ENCODE measurements around the gene RNF5. TPM values are rescaled to one million over a fixed set of nuclear protein-coding genes. Genes with fewer than 3 reads are reported as not detected.
A peak's percentile ranks its signal among the peaks of the same experiment; 100 is the strongest.

The RNF5 gene
- total and polyA plus RNA-seq, 10 donors: 36.0 to 77.8 (median 56.1) TPM

DNA sequence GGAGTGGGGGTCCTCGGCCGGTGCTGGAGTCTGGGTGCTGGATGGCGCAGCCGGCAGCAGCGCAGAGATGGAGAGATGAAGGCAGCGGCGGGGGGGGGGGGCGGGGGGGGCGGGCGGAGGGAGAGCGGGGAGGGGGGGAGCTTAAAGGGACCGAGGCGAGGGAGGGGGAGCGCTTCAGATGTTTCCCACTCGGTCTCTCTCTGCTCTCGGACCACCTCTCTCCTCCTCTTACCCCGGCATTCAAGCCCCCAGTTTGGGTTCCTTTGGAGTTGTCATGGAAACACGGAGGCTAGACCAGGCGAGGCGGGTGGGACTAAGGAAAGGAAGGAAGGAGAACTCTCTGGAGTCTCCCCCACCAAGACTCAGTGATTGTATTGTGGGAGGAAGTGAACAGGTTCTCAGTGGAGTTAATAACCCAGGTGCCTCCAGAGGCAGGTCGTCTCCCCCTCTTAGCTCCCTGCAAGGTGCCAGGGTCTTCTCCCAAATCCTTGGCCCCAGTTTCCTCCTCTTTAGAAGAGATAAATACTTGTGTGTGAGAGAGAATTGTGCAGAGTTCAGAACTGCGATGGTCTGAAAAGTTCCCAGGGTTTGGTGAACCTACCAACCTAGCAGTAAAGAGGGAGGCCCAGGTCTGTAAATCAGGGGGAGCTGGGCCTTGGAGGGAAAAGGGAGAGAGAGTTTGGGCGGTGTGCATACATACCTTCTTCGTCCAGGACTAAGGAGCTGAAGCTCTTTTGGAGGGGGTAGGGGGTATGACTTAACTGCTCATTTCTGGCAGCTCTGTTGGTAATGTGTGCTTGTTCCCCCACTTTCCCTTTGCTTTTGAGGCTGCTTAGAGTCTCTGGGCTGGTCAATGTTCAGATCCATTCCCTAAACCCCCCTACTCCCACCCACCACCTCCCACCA lies 26.1 kb upstream of the RNF5 start, which contains the start of gene PRRT1:
Gene PRRT1 (minus strand): TSS at position 77 of the 906 bp plus-strand sequence. CDS start 112 bp downstream, outside the sequence.
- no peak for DNase-seq
- Histone ChIP-seq H3K27me3 (replicated peaks in 1 of 7) (peaks cover 0 to 74% (median 39%) of the 10 kb centered on the region in 7 donors), H3K27ac (peak within 1 kb of the TSS in 6 of 8 donors; percentile 69 to 86 (median 83)), H3K36me3 (peaks cover 0 to 15% (median 2%) of the 10 kb centered on the region in 6 donors), H3K4me3 (peak within 1 kb of the TSS in 4 of 8 donors; percentile 19 to 80 (median 66)), H3K9me3 (no peaks in the 10 kb centered on the region), H3K4me1 (peaks cover 6 to 80% (median 44%) of the 10 kb centered on the region in 6 donors)
- intact Hi-C loops (cut with DNase I; ENCODE audit: low total_unique reads): no loop called here
- 19 to 27% (median 22%) methylated on average over 16 to 21 of the region's 24 CpGs for WGBS, 5 donors
- TF ChIP-seq POLR2A (IDR thresholded peaks at IDR 0.05) (no peak), POLR2AphosphoS5 (IDR thresholded peaks at IDR 0.05) (no peak)
- TF ChIP-seq, protein P1, sequence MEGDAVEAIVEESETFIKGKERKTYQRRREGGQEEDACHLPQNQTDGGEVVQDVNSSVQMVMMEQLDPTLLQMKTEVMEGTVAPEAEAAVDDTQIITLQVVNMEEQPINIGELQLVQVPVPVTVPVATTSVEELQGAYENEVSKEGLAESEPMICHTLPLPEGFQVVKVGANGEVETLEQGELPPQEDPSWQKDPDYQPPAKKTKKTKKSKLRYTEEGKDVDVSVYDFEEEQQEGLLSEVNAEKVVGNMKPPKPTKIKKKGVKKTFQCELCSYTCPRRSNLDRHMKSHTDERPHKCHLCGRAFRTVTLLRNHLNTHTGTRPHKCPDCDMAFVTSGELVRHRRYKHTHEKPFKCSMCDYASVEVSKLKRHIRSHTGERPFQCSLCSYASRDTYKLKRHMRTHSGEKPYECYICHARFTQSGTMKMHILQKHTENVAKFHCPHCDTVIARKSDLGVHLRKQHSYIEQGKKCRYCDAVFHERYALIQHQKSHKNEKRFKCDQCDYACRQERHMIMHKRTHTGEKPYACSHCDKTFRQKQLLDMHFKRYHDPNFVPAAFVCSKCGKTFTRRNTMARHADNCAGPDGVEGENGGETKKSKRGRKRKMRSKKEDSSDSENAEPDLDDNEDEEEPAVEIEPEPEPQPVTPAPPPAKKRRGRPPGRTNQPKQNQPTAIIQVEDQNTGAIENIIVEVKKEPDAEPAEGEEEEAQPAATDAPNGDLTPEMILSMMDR (IDR thresholded peaks at IDR 0.05 in 8 of 11, conservative IDR thresholded peaks at IDR 0.05 in 3 of 11): no peak

DNA sequence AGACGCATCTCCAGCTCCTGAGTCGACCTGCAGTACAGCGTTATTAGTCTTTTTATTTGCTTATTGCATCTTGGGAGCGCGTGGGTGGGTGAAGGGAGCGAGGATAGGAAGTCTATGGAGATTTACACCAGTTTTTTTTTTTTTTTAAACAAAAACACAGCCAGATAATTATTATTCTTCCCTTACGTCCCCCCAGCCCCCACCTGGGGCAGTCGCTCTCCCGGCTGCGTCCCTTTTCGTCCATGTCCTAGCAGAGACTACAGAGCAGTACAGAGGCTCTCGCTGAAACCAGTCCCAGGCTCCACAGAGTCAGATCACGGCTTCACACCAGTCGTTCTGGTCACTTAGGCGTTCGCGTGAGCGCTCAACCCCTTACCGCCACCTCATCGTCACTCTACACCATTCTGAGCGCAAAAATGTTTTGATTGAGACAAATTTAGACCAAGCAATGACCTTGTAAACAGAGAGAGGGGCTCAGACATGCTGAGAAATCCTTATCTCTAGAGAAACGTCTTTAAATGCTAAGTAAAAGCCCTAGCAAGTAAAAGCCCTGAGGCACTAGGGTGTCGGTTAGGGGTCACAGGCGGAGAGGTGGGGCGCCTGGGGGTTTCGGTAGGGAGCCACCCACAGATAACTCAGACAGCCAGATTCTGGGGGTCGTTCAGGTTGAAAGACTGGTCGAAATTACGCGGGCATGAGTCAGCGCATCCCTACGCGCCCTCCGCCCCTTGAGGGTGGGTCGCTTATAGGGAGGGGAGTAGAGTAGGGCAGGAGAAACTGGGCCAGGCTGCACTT lies 25.2 kb upstream of the RNF5 start:
- H3K36me3 ChIP-seq: peaks cover 0 to 23% (median 7%) of the 10 kb centered on the region in 6 donors
- peaks cover 6 to 79% (median 44%) of the 10 kb centered on the region in 6 donors for H3K4me1 ChIP-seq
- TF ChIP-seq, protein P1 (IDR thresholded peaks at IDR 0.05 in 8 of 11, conservative IDR thresholded peaks at IDR 0.05 in 3 of 11): no peak
- no peak for TF ChIP-seq POLR2AphosphoS5 (IDR thresholded peaks at IDR 0.05)
- no peak for TF ChIP-seq POLR2A (IDR thresholded peaks at IDR 0.05)
- H3K27ac ChIP-seq: peak overlapping the region; percentile 62 to 86 (median 82)
- WGBS, 5 donors: 53 to 63% (median 61%) methylated on average over 35 of the region's 35 CpGs
- H3K9me3 ChIP-seq: no peaks in the 10 kb centered on the region
- H3K4me3 ChIP-seq: peak overlapping the region; percentile 5 to 80 (median 66)
- no peak for DNase-seq
- peaks cover 0 to 66% (median 36%) of the 10 kb centered on the region in 7 donors for H3K27me3 ChIP-seq (replicated peaks in 1 of 7)
- intact Hi-C loops (cut with DNase I; ENCODE audit: low total_unique reads): no loop called here

DNA sequence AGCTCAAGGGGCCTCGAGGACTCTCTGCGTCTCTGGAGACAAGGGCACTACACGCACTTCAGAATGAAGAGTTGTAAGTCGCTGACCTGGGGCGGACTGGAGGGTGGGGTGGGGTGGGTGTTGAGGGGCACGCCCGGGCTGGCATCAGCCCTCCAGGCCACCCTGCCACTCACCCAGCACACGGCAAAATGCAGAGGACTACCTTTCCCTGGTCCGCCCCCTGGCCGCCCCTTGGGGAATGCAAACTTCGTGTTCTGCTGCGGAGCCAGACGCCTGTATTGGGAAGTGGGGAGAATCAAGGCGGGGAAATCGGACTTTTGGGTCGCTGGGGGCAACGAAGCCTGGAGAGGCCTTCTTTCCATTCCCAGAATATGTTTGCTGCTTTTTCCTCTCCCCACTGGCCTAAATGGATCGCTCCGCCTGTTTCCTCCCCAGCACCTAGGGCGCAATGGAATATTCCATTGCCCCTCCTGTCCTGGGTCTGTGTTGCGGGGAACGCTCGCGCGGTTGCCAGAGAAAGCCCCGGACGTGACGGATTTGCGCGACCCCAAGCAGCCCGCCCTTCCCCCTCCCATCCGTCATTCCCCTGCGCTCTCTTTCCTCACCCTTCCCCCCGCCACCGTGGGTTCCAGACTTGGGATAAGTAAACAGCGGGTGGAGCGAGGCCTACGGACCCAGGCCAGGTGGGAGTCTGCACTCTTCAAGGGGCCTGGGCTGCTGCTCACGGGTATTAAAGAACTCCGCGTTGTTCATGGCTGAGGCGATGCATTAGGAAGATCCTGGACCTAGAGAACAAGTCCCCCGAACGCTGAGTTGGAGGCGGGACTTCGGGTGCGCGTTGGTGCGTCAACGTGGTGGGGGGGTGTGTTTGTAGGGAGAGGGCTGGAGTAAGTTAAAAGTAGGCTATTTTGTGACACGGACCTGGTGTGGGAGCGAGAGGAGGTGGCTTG lies 24.4 kb upstream of the RNF5 start, which contains the start of gene PPT2:
Gene PPT2 (plus strand): TSS at position 578 of the 950 bp plus-strand sequence. CDS start 454 bp downstream, outside the sequence.
- H3K4me1 ChIP-seq: peaks cover 6 to 70% (median 39%) of the 10 kb centered on the region in 6 donors
- peaks cover 0 to 57% (median 27%) of the 10 kb centered on the region in 7 donors for H3K27me3 ChIP-seq (replicated peaks in 1 of 7)
- peak; percentile 85 for DNase-seq

More for the DNA sequence above, 24.4 kb upstream of the RNF5 start, which contains the start of gene PPT2:
- TF ChIP-seq, protein P1 (IDR thresholded peaks at IDR 0.05 in 8 of 11, conservative IDR thresholded peaks at IDR 0.05 in 3 of 11): peak in 4 of 11 experiments; percentile 3 to 23 (median 4)
- TF ChIP-seq POLR2AphosphoS5 (IDR thresholded peaks at IDR 0.05) (peak; percentile 71 to 81 (median 75)), POLR2A (IDR thresholded peaks at IDR 0.05) (no peak)
- peaks cover 0 to 32% (median 14%) of the 10 kb centered on the region in 6 donors for H3K36me3 ChIP-seq
- H3K27ac ChIP-seq: peak within 1 kb of the TSS; percentile 62 to 86 (median 82)
- no peaks in the 10 kb centered on the region for H3K9me3 ChIP-seq
- WGBS, 5 donors: 1 to 6% (median 2%) methylated on average over 49 to 52 of the region's 52 CpGs
- H3K4me3 ChIP-seq: peak within 1 kb of the TSS; percentile 49 to 80 (median 68)
- intact Hi-C loops (cut with DNase I; ENCODE audit: low total_unique reads): no loop called here
